Measurements from ENCODE around the gene CACNG7.
A peak's percentile ranks its signal among the peaks of the same experiment; 100 is the strongest.

Gene CACNG7

DNA sequence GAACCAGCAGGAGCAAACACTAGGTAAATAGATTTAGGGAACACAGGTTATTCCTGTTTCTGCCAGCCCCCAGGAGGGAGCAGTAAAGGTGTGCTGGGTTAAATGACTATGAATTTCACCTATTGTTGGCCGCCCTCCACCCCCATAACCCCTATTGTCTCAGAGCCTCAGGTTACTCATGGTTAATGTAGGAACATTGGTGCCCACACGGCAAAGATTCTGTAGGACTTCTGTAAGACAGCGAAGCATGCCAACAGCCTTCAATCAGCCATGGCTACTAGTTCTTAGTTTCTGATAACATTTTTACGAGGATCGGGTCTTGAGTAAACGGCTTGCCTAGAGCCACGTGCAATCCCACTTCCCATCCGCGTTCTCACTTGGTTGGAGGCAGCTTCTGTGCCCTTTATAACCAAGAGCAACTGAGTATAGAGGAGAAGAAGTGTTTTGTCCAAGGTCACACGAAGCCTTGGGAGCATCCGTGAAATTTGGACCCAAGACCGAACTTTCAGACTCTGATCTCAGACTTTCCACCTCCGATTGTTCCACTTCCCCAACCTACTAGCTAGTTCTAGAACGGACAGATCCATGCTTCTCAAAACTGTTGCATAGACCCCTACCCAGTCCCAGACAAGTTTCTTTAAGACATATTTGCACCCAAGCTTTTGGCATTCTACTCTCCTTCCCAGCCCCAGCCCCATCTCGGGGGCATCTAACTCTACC, 48.5 kb downstream of the CACNG7 start:
- no peak for DNase-seq

DNA sequence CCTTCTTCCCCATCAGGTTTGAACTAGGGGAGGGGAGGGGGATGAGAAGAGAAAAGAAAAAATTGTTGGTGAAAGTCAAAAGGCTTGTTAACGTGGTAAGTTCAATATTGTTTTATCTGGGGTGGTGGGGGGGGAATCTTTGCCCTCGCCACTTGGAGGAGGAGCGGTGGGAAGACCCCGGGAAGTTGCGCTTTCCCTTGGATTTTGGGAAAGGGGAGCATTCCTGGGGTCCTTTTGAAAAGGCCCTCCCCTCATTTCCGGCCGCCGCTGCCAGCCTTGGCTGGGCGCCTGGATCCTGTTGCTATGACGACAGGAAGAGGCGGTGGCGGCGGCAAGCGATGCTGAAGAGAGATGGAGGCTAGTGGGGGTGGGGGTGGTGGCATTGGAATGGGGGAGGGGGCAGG, 49.1 kb downstream of the CACNG7 start:
- DNase-seq = no peak

- no peak for DNase-seq
These were observed 50.0 kb downstream of the CACNG7 start for GRCh38 chr19:53958823-53959757.

DNA sequence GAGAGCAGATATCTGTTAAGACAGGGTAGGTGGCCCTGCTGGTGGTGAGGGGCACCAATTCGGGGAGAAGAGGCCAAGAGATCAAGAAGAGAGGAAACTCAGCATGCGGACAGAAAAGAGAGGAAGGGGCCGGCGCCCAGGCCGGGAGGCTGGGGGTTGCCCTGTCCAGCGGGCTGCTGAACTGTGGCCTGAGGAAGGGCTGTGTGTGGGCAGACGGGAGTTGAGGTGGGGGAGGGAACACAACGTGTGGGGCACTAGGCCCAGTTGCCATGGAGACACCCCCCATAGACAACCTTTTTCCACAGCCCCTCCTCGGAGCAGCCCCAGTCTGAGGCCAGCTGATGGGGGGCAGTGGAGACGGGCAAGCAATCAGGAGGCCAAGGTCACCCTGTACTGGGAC, 51.1 kb downstream of the CACNG7 start:
- no peak for DNase-seq

DNA sequence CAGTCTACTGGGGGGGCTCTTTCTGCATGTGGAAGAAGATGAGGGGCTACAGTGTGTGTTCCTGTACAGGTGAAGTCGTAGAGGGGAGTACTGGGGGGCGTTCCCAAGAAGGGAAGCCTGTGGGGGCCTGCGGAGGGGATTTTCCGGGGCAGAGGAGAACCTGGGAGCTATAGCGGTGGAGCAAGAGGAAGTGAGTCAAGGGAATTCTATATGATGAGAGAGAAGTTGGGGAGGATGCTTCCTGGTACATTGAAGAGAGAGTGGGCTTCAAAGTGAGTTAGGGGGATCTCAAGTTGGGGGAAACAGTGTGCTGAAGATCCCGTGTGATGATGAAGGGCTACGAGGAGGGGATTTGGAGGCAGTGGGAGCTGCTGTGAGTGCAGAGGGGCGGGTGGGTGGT, 51.8 kb downstream of the CACNG7 start:
- DNase-seq = no peak

DNA sequence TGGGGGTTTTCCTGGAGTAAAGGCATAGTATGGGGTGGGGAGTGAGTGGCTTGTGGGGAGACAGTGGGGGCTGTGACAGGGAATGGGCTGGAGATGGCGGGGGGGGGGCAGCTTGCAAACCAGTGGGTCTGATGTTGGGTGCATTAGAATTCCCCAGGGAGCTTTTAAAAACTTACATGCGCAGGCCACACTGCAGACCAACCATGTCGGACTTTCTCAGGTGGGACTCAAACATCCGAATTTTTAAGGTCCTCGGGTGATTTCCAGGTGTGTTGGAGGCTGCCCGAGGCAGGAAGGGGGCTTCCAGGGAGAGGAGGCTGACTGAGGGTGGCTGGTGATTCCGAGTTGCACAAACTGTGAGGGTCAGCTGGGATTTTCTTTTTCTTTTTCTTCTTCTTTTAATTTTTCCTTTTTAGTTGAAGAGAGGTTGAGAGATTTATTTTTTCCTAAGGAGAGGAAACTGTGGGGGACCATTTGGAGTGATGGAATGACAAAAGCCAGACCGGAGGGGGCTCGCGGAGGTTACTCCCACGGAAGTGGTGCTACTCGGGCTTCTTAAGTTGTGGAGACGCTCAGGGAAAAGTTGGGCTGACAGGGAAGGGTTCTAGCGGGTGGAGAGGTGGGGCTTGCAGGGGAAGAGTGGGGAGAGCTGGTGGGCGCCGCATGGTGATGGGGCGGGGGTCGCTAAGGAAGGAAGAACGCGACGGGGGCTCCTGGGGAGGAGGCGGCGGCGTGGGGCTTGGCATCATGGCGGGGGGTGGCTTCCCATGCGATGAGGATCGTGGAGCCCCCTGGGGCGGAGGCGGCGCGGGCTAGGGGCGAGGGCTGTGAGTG, 52.7 kb downstream of the CACNG7 start:
- DNase-seq = no peak

DNA sequence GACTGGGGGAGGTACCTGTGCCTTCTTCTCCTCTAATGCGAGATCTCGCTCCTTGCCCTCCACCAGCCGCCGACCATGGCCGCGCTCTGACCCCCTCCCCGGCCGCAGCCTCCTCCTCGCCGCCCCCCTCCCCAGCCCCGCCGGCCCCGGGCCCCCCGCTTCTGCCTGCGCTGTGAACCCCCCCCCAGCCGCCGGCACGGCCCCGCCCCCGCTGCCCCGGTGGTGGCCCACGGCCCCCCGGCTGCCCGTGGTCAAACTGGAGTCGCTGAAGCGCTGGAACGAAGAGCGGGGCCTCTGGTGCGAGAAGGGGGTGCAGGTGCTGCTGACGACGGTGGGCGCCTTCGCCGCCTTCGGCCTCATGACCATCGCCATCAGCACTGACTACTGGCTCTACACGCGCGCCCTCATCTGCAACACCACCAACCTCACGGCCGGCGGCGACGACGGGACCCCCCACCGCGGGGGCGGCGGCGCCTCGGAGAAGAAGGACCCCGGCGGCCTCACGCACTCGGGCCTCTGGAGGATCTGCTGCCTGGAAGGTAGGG, 53.9 kb downstream of the CACNG7 start, which contains the start of gene CACNG8:
TSS of gene CACNG8 (plus strand) at position 51 of the 545 bp plus-strand sequence.
- DNase-seq = no peak

DNA sequence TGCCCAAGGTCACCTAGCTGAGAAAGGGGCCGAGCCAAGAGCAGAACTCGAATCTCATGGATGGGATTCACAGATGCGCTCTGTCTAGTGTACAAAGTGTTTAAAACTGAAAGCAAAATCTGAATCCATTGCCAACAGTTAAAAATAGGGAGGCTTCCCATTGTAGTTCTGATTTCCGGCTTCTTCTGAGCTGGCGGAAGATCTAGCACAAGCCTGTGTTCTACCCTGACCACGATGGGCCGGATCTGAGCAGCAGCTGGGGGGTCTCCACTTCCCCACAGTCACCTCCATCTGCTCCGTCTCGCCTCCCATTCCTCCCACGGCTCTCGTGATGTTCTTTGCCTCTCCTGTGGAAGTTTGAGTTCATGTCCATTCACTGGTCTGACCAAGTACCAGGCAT, 56.0 kb downstream of the CACNG7 start:
- no peak for DNase-seq

DNA sequence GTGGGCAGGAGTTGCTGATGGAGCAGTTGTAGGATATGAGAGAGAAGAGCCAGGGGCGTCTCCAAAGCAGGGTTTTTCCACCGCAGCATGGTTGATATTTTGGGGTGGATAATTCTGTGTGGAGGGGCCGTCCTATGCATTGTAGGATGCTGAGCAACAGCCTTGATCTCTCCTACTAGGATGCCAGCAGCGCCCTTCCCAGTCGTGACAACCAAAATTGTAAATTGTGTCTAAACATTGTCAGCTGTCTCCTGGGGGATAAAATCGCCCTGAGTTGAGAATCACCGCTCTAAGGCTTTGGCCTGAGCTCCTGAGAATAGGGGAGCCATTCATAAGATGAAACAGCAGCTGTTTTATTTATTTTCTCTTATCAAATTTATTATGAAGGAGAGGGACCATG, 57.9 kb downstream of the CACNG7 start:
- DNase-seq = no peak

DNA sequence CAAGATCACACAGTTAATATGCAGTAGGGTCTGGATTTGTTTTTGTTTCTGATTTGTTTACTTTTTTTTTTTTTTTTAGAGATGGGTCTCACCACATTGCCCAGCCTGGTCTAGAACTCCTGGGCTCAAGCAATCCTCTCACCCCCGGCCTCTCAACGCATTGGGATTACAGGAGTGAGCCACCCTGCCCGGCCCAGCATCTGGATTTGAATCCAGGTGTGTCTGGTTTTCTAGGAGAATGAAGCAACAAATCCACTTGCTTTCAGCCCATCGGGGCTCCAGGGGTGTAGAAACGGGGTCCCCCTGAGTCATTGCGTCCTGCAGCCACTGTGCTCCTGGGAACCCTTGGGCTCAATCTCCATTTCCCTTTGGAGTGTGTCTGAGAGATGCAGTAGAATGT, 60.3 kb downstream of the CACNG7 start:
- no peak for DNase-seq

DNA sequence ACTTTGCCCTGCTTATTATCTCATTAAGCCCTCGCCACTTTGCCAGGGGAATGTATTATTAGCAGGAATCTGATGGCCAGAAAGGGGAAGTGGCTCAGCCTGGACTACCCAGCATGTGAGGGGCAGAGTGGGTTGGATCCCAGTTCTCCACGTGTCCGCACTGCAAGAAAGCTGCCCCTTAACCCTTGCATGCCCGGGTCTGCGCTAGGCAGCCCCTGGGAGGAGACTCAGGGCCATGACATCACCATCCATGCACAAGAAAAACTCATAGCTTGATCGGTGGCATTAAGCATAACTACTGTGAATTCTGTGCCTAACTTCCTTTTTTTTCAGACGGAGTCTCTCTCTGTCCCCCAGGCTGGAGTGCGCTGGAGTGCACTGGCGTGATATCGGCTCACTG, 62.6 kb downstream of the CACNG7 start:
- DNase-seq = no peak

GRCh38 chr19:53977429-53977990, 68.4 kb downstream of the CACNG7 start:
- peak; percentile 73 for DNase-seq

DNA sequence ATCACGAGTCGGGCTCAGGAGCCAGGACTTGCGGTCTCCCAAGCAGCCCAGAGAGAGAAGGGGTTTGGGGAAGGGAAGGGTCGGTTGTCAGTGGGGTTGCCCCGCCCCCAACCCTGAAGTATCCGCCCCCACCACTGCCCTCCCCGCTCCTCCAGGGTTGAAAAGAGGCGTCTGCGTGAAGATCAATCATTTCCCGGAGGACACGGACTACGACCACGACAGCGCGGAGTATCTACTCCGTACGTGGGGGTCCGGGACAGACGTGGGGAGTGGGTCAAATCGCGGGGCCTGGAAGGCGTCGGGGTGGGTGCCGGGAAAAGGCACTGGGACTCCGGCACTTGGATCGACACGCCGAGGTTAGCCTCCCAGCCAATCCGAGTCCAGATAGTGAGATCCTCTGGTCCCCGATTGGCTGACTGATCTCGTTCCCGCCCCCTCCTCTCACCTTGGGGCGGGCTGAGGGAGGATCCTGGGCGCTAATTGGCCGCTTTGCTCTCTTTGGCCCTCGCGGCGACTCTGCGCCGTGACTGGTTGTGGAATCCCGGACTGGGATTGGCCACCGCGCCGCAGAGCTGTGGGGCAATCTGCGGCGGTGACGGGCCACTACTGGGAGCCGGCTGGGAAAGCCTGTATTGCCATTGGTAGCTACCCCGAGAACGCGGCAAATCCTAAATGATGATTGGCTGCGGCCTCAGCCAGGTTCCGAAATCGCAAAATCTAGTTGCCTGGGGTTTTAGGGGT, 69.1 kb downstream of the CACNG7 start:
- peak; percentile 51 for DNase-seq

DNA sequence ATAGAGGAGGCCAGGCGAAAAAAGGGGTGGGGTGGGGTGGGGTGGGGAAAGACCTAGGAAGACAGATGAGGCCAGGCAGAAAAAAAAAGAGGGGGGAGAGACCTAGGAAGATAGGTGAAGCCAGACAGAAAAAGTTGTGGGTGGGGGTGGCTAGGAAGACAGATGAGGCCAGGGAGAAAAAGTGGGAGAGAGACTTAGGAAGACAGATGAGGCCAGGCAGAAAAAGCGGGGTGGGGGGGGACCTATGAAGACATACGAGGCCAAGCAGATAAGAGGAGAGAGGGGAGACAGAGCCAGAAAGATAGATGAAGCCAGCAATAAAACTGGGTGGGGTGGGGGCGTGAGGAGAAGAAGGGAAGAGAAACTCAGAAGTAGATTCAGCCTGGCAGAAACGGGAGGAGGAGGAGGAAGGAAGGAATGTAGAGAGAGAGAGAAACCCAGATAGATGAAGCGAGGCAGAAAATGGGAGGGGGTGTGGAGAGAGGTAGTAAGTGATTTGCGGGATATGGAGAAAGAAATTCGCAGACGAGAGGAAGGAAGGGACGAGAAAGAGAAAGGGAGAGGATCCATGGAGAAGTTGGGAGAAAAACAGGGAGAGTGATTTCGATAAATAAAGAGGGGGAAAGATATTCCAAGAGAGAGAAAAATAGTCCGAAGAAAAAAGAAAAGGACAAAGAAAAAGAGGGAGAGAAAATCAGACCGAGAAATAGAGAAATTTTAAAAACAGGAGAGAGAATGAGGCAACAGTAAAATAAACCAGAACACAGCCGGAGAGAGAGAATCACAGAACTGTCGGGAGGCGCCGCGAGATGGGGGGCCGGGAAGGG, 70.1 kb downstream of the CACNG7 start:
- DNase-seq = no peak

GRCh38 chr19:53980539-53981375, 71.7 kb downstream of the CACNG7 start:
- no peak for DNase-seq

DNA sequence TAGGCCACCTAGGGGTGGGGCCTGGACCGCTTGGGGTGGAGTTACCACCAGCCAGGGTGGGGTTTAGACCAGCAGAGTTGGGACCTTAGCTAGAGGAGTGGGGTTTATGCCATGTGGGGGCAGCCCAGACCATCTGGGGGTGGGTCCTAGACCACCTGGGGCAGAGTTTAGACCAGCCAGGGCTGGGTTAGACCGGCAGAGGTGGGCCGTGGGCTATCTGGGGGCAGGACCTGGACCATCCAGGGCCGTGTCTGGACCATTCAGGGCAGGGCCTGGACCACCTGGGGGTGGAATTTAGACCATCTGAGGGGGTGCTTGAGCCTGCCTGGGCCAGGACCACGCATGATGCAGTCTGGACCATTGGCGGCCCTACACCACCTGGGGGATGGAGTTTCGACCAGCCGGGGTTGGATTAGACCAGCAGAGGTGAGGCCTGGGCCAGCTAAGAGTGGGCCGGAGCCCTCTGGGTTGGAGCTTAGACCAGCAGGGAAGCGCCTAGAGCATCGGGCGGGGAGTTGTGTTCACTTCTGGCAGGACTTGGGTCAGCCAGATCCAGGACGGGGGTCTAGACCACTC, 72.4 kb downstream of the CACNG7 start:
- no peak for DNase-seq

DNA sequence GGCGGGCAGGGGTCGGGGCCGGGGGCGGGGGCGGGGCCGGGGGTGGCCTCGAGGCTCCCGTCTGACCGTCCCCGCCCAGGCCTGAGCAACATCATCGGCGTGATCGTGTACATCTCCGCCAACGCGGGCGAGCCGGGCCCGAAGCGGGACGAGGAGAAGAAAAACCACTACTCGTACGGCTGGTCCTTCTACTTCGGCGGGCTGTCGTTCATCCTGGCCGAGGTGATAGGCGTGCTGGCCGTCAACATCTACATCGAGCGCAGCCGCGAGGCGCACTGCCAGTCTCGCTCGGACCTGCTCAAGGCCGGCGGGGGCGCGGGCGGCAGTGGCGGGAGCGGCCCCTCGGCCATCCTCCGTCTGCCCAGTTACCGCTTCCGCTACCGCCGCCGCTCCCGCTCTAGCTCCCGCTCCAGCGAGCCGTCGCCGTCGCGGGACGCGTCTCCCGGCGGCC, 72.9 kb downstream of the CACNG7 start:
- DNase-seq = no peak

DNA sequence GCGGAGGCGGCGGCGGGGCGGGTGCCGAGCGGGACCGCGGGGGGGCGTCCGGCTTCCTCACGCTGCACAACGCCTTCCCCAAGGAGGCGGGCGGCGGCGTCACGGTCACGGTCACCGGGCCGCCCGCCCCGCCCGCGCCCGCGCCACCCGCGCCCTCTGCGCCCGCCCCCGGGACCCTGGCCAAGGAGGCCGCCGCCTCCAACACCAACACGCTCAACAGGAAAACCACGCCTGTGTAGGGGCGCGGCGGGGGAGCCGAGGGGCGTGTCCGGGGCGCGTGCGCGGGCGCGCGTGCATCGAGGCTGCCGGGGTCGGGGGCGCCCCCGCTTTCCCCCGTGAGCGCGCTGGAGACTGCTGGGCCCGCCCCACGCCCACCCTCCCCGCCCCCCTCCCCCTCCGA, 73.5 kb downstream of the CACNG7 start:
- DNase-seq = peak; percentile 16
